ENCODE data around the gene SCP2. TPM values are rescaled to one million over a fixed set of nuclear protein-coding genes. Genes with fewer than 3 reads are reported as not detected.

SCP2 gene
- total RNA-seq, 2 donors from 2014 or later, result 124 to 241 TPM

DNA sequence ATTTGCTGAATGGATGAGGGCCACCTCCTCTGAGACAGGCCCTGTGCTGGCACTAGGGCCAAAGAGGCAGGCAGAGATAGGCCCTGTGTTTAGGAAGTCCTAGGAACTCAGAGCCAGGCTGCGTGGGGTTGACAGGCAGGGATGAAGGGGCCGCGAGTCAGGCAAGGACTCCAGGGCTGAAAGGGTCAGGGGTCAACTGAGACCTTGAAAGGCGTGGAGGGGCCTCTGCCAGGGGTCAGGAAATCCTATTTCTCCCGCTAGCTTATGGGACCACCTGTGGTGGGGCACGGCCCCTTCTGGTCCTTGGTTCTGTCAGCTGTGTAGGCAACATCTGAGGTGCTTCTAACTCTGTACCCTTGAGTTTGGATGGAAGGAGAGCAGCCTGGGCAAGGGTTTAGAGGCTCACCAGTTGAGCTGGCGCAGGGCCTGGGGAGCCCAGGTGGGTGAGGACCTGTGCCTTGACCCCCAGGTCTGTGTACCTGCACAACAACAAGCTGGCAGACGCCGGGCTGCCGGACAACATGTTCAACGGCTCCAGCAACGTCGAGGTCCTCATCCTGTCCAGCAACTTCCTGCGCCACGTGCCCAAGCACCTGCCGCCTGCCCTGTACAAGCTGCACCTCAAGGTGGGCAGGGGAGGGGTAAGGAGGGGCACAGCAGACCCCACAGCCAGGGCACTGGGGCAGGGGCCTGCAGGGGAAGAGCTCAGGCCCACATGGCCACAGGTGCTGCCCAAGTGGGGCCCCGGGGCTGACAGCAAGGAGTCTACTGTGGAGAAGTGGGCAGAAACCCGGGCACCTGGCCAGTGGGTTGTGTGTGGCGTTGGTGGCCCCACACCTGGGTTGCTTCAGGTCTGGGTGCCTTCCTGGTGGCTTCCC is 149.9 kb downstream of the SCP2 start:
- intact Hi-C loops (cut with DNase I), result no loop called here
- Histone ChIP-seq H3K9me3 (no peaks in the 10 kb centered on the region), H3K4me3 (no peak overlapping the region), H3K4me1 (replicated peaks) (no peaks in the 10 kb centered on the region), H3K27ac (no peak overlapping the region), H3K36me3 (peaks cover 0 to 4% of the 10 kb centered on the region in 2 donors), H3K27me3 (replicated peaks; ENCODE audit: insufficient read depth) (no peaks in the 10 kb centered on the region)
- 90% methylated on average over 16 of the region's 19 CpGs for WGBS
- no peak for TF ChIP-seq POLR2A (IDR thresholded peaks at IDR 0.05)
- TF ChIP-seq, protein P1, sequence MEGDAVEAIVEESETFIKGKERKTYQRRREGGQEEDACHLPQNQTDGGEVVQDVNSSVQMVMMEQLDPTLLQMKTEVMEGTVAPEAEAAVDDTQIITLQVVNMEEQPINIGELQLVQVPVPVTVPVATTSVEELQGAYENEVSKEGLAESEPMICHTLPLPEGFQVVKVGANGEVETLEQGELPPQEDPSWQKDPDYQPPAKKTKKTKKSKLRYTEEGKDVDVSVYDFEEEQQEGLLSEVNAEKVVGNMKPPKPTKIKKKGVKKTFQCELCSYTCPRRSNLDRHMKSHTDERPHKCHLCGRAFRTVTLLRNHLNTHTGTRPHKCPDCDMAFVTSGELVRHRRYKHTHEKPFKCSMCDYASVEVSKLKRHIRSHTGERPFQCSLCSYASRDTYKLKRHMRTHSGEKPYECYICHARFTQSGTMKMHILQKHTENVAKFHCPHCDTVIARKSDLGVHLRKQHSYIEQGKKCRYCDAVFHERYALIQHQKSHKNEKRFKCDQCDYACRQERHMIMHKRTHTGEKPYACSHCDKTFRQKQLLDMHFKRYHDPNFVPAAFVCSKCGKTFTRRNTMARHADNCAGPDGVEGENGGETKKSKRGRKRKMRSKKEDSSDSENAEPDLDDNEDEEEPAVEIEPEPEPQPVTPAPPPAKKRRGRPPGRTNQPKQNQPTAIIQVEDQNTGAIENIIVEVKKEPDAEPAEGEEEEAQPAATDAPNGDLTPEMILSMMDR (IDR thresholded peaks at IDR 0.05), result no peak
- TF ChIP-seq POLR2AphosphoS5 (IDR thresholded peaks at IDR 0.05), result no peak
- DNase-seq (ENCODE audit: low spot score), result no peak

GRCh38 chr1:53077599-53077965 is 150.5 kb downstream of the SCP2 start:
- H3K4me3 ChIP-seq, result no peak overlapping the region
- TF ChIP-seq POLR2AphosphoS5 (IDR thresholded peaks at IDR 0.05) (no peak), POLR2A (IDR thresholded peaks at IDR 0.05) (no peak)
- TF ChIP-seq, protein P1 (IDR thresholded peaks at IDR 0.05), result no peak
- WGBS, result 93% methylated on average over 13 of the region's 13 CpGs
- intact Hi-C loops (cut with DNase I), result no loop called here
- no peaks in the 10 kb centered on the region for H3K9me3 ChIP-seq
- H3K27ac ChIP-seq, result no peak overlapping the region
- H3K36me3 ChIP-seq, result peaks cover 0 to 4% of the 10 kb centered on the region in 2 donors
- H3K4me1 ChIP-seq (replicated peaks), result no peaks in the 10 kb centered on the region
- H3K27me3 ChIP-seq (replicated peaks; ENCODE audit: insufficient read depth), result no peaks in the 10 kb centered on the region
- no peak for DNase-seq (ENCODE audit: low spot score)

DNA sequence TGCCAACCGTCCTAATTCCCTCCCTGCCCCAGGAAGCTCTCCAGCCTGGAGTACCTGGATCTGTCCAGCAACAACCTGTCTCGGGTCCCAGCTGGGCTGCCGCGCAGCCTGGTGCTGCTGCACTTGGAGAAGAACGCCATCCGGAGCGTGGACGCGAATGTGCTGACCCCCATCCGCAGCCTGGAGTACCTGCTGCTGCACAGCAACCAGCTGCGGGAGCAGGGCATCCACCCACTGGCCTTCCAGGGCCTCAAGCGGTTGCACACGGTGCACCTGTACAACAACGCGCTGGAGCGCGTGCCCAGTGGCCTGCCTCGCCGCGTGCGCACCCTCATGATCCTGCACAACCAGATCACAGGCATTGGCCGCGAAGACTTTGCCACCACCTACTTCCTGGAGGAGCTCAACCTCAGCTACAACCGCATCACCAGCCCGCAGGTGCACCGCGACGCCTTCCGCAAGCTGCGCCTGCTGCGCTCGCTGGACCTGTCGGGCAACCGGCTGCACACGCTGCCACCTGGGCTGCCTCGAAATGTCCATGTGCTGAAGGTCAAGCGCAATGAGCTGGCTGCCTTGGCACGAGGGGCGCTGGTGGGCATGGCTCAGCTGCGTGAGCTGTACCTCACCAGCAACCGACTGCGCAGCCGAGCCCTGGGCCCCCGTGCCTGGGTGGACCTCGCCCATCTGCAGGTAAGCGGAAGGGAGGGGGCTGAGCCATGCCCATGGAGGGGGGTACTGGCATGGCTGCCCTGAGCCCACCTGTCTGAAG is 151.4 kb downstream of the SCP2 start:
- no peak for DNase-seq (ENCODE audit: low spot score)
- Histone ChIP-seq H3K27me3 (replicated peaks; ENCODE audit: insufficient read depth) (no peaks in the 10 kb centered on the region), H3K9me3 (no peaks in the 10 kb centered on the region), H3K27ac (no peak overlapping the region), H3K36me3 (peaks cover 0 to 4% of the 10 kb centered on the region in 2 donors), H3K4me1 (replicated peaks) (no peaks in the 10 kb centered on the region), H3K4me3 (no peak overlapping the region)
- intact Hi-C loops (cut with DNase I), result no loop called here
- WGBS, result 95% methylated on average over 46 of the region's 46 CpGs
- TF ChIP-seq POLR2A (IDR thresholded peaks at IDR 0.05) (no peak), POLR2AphosphoS5 (IDR thresholded peaks at IDR 0.05) (no peak)
- TF ChIP-seq, protein P1 (IDR thresholded peaks at IDR 0.05), result no peak

- Histone ChIP-seq H3K4me1 (replicated peaks) (no peaks in the 10 kb centered on the region), H3K27ac (no peak overlapping the region), H3K9me3 (no peaks in the 10 kb centered on the region), H3K36me3 (peaks cover 0 to 4% of the 10 kb centered on the region in 2 donors), H3K4me3 (no peak overlapping the region), H3K27me3 (replicated peaks; ENCODE audit: insufficient read depth) (no peaks in the 10 kb centered on the region)
- TF ChIP-seq POLR2AphosphoS5 (IDR thresholded peaks at IDR 0.05) (no peak), POLR2A (IDR thresholded peaks at IDR 0.05) (no peak)
- TF ChIP-seq, protein P1 (IDR thresholded peaks at IDR 0.05), result no peak
- DNase-seq (ENCODE audit: low spot score), result no peak
- 89% methylated on average over 4 of the region's 4 CpGs for WGBS
- intact Hi-C loops (cut with DNase I), result no loop called here
Measured at GRCh38 chr1:53079251-53079650, 152.2 kb downstream of the SCP2 start.
